SHP77 (cell line): ENCODE results near the gene ZKSCAN4.

ENCODE experiments used
- DNase-seq, 2 experiments: peaks; one replicate each; lab custom pipeline; 2025; lab: John Stamatoyannopoulos, UW

Gene ZKSCAN4

GRCh38 chr6:28208111-28208659, 43.9 kb downstream of the ZKSCAN4 start:
- DNase-seq: no peak

- DNase-seq: no peak
Measured at GRCh38 chr6:28207510-28208110, 44.5 kb downstream of the ZKSCAN4 start.

GRCh38 chr6:28206928-28207509, 45.0 kb downstream of the ZKSCAN4 start:
- no peak for DNase-seq

GRCh38 chr6:28206527-28206926, 45.5 kb downstream of the ZKSCAN4 start:
- no peak for DNase-seq

- no peak for DNase-seq
Measured at GRCh38 chr6:28205879-28206278, 46.2 kb downstream of the ZKSCAN4 start.

GRCh38 chr6:28203201-28203600, 48.9 kb downstream of the ZKSCAN4 start:
- no peak for DNase-seq

GRCh38 chr6:28200020-28200419, 52.0 kb downstream of the ZKSCAN4 start:
- no peak for DNase-seq
